ENCODE measurements around the gene SARDH. TPM values are rescaled to one million over a fixed set of nuclear protein-coding genes. Genes with fewer than 3 reads are reported as not detected.

SARDH gene
- total RNA-seq, 5 donors from 2014 or later (not counting 1 experiment from before 2014, with no cell fraction given): 8.8 to 34.4 (median 23.8) TPM

GRCh38 chr9:133780404-133780945, 42.3 kb upstream of the SARDH start:
- H3K36me3 Mint-ChIP-seq: peaks cover under 1% of the 10 kb centered on the region
- WGBS (ENCODE audit: insufficient coverage): 89% methylated on average over 9 of the region's 15 CpGs
- no peak for ATAC-seq (replicated peaks in 1 of 4)
- H3K36me3 ChIP-seq (ENCODE audit: control insufficient read depth in 2 of 2, extremely low read depth in 1 of 2, insufficient read depth in 1 of 2, low read length in 1 of 2): no peaks in the 10 kb centered on the region
- no peaks in the 10 kb centered on the region for H3K27me3 Mint-ChIP-seq
- no peak overlapping the region for H3K27ac ChIP-seq (ENCODE audit: low read length)
- no peaks in the 10 kb centered on the region for H3K4me1 Mint-ChIP-seq
- no peaks in the 10 kb centered on the region for H3K9me3 Mint-ChIP-seq
- H3K27ac Mint-ChIP-seq: no peak overlapping the region
- H3K4me3 ChIP-seq (ENCODE audit: control insufficient read depth in 1 of 2, extremely low read depth in 1 of 2, low read length in 1 of 2): no peak overlapping the region
- no peak for DNase-seq
- no peak overlapping the region for H3K4me3 Mint-ChIP-seq
- CTCF ChIA-PET: no interaction called here
- no peaks in the 10 kb centered on the region for H3K27me3 ChIP-seq (replicated peaks in 1 of 2; ENCODE audit: control insufficient read depth in 2 of 2, extremely low read depth in 1 of 2, insufficient read depth in 2 of 2, low read length in 1 of 2)
- no peaks in the 10 kb centered on the region for H3K9me3 ChIP-seq
- POLR2A ChIA-PET: no interaction called here
- no peaks in the 10 kb centered on the region for H3K4me1 ChIP-seq (ENCODE audit: control insufficient read depth in 1 of 2, extremely low read depth in 1 of 2, insufficient read depth in 2 of 2, low read length in 2 of 2)

GRCh38 chr9:133779516-133780403, 41.6 kb upstream of the SARDH start:
- Mint-ChIP-seq H3K27me3 (no peaks in the 10 kb centered on the region), H3K4me1 (no peaks in the 10 kb centered on the region), H3K27ac (no peak overlapping the region), H3K36me3 (peaks cover 7% of the 10 kb centered on the region), H3K9me3 (no peaks in the 10 kb centered on the region), H3K4me3 (no peak overlapping the region)
- H3K27ac ChIP-seq (ENCODE audit: low read length): no peak overlapping the region
- H3K9me3 ChIP-seq: no peaks in the 10 kb centered on the region
- no peaks in the 10 kb centered on the region for H3K36me3 ChIP-seq (ENCODE audit: control insufficient read depth in 2 of 2, extremely low read depth in 1 of 2, insufficient read depth in 1 of 2, low read length in 1 of 2)
- H3K4me1 ChIP-seq (ENCODE audit: control insufficient read depth in 1 of 2, extremely low read depth in 1 of 2, insufficient read depth in 2 of 2, low read length in 2 of 2): no peaks in the 10 kb centered on the region
- WGBS (ENCODE audit: insufficient coverage): 77% methylated on average over 13 of the region's 19 CpGs
- ATAC-seq (replicated peaks in 1 of 4) (no peak), DNase-seq (no peak)
- POLR2A ChIA-PET: no interaction called here
- H3K4me3 ChIP-seq (ENCODE audit: control insufficient read depth in 1 of 2, extremely low read depth in 1 of 2, low read length in 1 of 2): no peak overlapping the region
- CTCF ChIA-PET: no interaction called here
- H3K27me3 ChIP-seq (replicated peaks in 1 of 2; ENCODE audit: control insufficient read depth in 2 of 2, extremely low read depth in 1 of 2, insufficient read depth in 2 of 2, low read length in 1 of 2): no peaks in the 10 kb centered on the region

- Histone ChIP-seq H3K9me3 (no peaks in the 10 kb centered on the region), H3K36me3 (ENCODE audit: control insufficient read depth in 2 of 2, extremely low read depth in 1 of 2, insufficient read depth in 1 of 2, low read length in 1 of 2) (no peaks in the 10 kb centered on the region), H3K27me3 (replicated peaks in 1 of 2; ENCODE audit: control insufficient read depth in 2 of 2, extremely low read depth in 1 of 2, insufficient read depth in 2 of 2, low read length in 1 of 2) (no peaks in the 10 kb centered on the region), H3K27ac (ENCODE audit: low read length) (no peak overlapping the region), H3K4me1 (ENCODE audit: control insufficient read depth in 1 of 2, extremely low read depth in 1 of 2, insufficient read depth in 2 of 2, low read length in 2 of 2) (no peaks in the 10 kb centered on the region), H3K4me3 (ENCODE audit: control insufficient read depth in 1 of 2, extremely low read depth in 1 of 2, low read length in 1 of 2) (no peak overlapping the region)
- ChIA-PET POLR2A (no interaction called here), CTCF (no interaction called here)
- Mint-ChIP-seq H3K27me3 (no peaks in the 10 kb centered on the region), H3K4me3 (no peak overlapping the region), H3K36me3 (peaks cover 14% of the 10 kb centered on the region), H3K9me3 (no peaks in the 10 kb centered on the region), H3K4me1 (no peaks in the 10 kb centered on the region), H3K27ac (no peak overlapping the region)
- DNase-seq (no peak), ATAC-seq (replicated peaks in 1 of 4) (no peak)
- 90% methylated on average over 5 of the region's 8 CpGs for WGBS (ENCODE audit: insufficient coverage)
Measured at GRCh38 chr9:133779081-133779480, 40.9 kb upstream of the SARDH start.

GRCh38 chr9:133778336-133779013, 40.3 kb upstream of the SARDH start:
- peaks cover 18% of the 10 kb centered on the region for H3K36me3 Mint-ChIP-seq
- H3K4me1 Mint-ChIP-seq: no peaks in the 10 kb centered on the region
- ATAC-seq (replicated peaks in 1 of 4): no peak
- no peak for DNase-seq
- H3K27me3 Mint-ChIP-seq: no peaks in the 10 kb centered on the region
- H3K4me1 ChIP-seq (ENCODE audit: control insufficient read depth in 1 of 2, extremely low read depth in 1 of 2, insufficient read depth in 2 of 2, low read length in 2 of 2): no peaks in the 10 kb centered on the region
- CTCF ChIA-PET: no interaction called here
- H3K27me3 ChIP-seq (replicated peaks in 1 of 2; ENCODE audit: control insufficient read depth in 2 of 2, extremely low read depth in 1 of 2, insufficient read depth in 2 of 2, low read length in 1 of 2): no peaks in the 10 kb centered on the region
- POLR2A ChIA-PET: interaction anchor here in 1 of 2 donors (0.5 kb wide), 1 partner anchor 61 kb away, joined by 3 read pairs; no protein-coding TSS in a partner anchor
- peaks cover 0 to 1% (median 0%) of the 10 kb centered on the region in 3 donors for H3K9me3 Mint-ChIP-seq
- H3K36me3 ChIP-seq (ENCODE audit: control insufficient read depth in 2 of 2, extremely low read depth in 1 of 2, insufficient read depth in 1 of 2, low read length in 1 of 2): no peaks in the 10 kb centered on the region
- no peak overlapping the region for H3K4me3 Mint-ChIP-seq
- H3K9me3 ChIP-seq: no peaks in the 10 kb centered on the region
- H3K4me3 ChIP-seq (ENCODE audit: control insufficient read depth in 1 of 2, extremely low read depth in 1 of 2, low read length in 1 of 2): no peak overlapping the region
- no peak overlapping the region for H3K27ac ChIP-seq (ENCODE audit: low read length)
- no peak overlapping the region for H3K27ac Mint-ChIP-seq
- 87% methylated on average over 15 of the region's 20 CpGs for WGBS (ENCODE audit: insufficient coverage)

- Mint-ChIP-seq H3K4me3 (no peak overlapping the region), H3K36me3 (peaks cover 19% of the 10 kb centered on the region), H3K27ac (no peak overlapping the region), H3K4me1 (no peaks in the 10 kb centered on the region), H3K9me3 (peaks cover 0 to 2% (median 0%) of the 10 kb centered on the region in 3 donors), H3K27me3 (no peaks in the 10 kb centered on the region)
- ChIA-PET POLR2A (no interaction called here), CTCF (interaction anchor here in 1 of 2 donors (0.7 kb wide), 1 partner anchor 178 kb away, joined by 3 read pairs; no protein-coding TSS in a partner anchor)
- Histone ChIP-seq H3K9me3 (no peaks in the 10 kb centered on the region), H3K4me1 (ENCODE audit: control insufficient read depth in 1 of 2, extremely low read depth in 1 of 2, insufficient read depth in 2 of 2, low read length in 2 of 2) (no peaks in the 10 kb centered on the region), H3K27ac (ENCODE audit: low read length) (no peak overlapping the region), H3K4me3 (ENCODE audit: control insufficient read depth in 1 of 2, extremely low read depth in 1 of 2, low read length in 1 of 2) (no peak overlapping the region), H3K27me3 (replicated peaks in 1 of 2; ENCODE audit: control insufficient read depth in 2 of 2, extremely low read depth in 1 of 2, insufficient read depth in 2 of 2, low read length in 1 of 2) (no peaks in the 10 kb centered on the region), H3K36me3 (ENCODE audit: control insufficient read depth in 2 of 2, extremely low read depth in 1 of 2, insufficient read depth in 1 of 2, low read length in 1 of 2) (no peaks in the 10 kb centered on the region)
- ATAC-seq (replicated peaks in 1 of 4) (no peak), DNase-seq (no peak)
- WGBS (ENCODE audit: insufficient coverage): 92% methylated on average over 12 of the region's 14 CpGs
Measured at GRCh38 chr9:133777871-133778270, 39.7 kb upstream of the SARDH start.

- peaks cover 19% of the 10 kb centered on the region for H3K36me3 Mint-ChIP-seq
- no peak overlapping the region for H3K27ac Mint-ChIP-seq
- no peaks in the 10 kb centered on the region for H3K4me1 Mint-ChIP-seq
- H3K4me3 ChIP-seq (ENCODE audit: control insufficient read depth in 1 of 2, extremely low read depth in 1 of 2, low read length in 1 of 2): no peak overlapping the region
- peaks cover 0 to 2% (median 0%) of the 10 kb centered on the region in 3 donors for H3K9me3 Mint-ChIP-seq
- ChIA-PET POLR2A (interaction anchor here in 1 of 2 donors (0.5 kb wide), 1 partner anchor 104 kb away, joined by 3 read pairs; no protein-coding TSS in a partner anchor), CTCF (interaction anchor here in 1 of 2 donors (0.7 kb wide), 1 partner anchor 178 kb away, joined by 3 read pairs; no protein-coding TSS in a partner anchor)
- H3K36me3 ChIP-seq (ENCODE audit: control insufficient read depth in 2 of 2, extremely low read depth in 1 of 2, insufficient read depth in 1 of 2, low read length in 1 of 2): no peaks in the 10 kb centered on the region
- no peak for ATAC-seq (replicated peaks in 1 of 4)
- DNase-seq: no peak
- 78% methylated on average over 12 of the region's 15 CpGs for WGBS (ENCODE audit: insufficient coverage)
- no peaks in the 10 kb centered on the region for H3K9me3 ChIP-seq
- no peak overlapping the region for H3K4me3 Mint-ChIP-seq
- no peaks in the 10 kb centered on the region for H3K27me3 ChIP-seq (replicated peaks in 1 of 2; ENCODE audit: control insufficient read depth in 2 of 2, extremely low read depth in 1 of 2, insufficient read depth in 2 of 2, low read length in 1 of 2)
- H3K4me1 ChIP-seq (ENCODE audit: control insufficient read depth in 1 of 2, extremely low read depth in 1 of 2, insufficient read depth in 2 of 2, low read length in 2 of 2): no peaks in the 10 kb centered on the region
- H3K27ac ChIP-seq (ENCODE audit: low read length): no peak overlapping the region
- no peaks in the 10 kb centered on the region for H3K27me3 Mint-ChIP-seq
Measured at GRCh38 chr9:133777068-133777791, 39.1 kb upstream of the SARDH start.
